Glutamatergic neuron (in vitro differentiated cells): ENCODE results near the gene INPP5J. TPM values are rescaled to one million over a fixed set of nuclear protein-coding genes. Genes with fewer than 3 reads are reported as not detected.
"Not testable (repeated sequence)": the region's sequence is repeated elsewhere in the genome, so short reads cannot be mapped to it uniquely, and the experiment has no call there.

Experiments
- DNase-seq: peaks from one replicate; pipeline ENCODE4 v3.0.0; 2022
- H3K27ac Mint-ChIP-seq: one replicate; pipeline ENCODE4 v1.8.0; 2020; ENCODE audit warnings: mild to moderate bottlenecking, mixed read lengths, inconsistent platforms; ENCODE audit not compliant: unreplicated experiment
- H3K27me3 Mint-ChIP-seq: one replicate; pipeline ENCODE4 v1.8.0; 2020; ENCODE audit warnings: mild to moderate bottlenecking, moderate library complexity, mixed read lengths, inconsistent platforms; ENCODE audit not compliant: unreplicated experiment
- H3K36me3 Mint-ChIP-seq: one replicate; pipeline ENCODE4 v1.8.0; 2020; ENCODE audit warnings: mild to moderate bottlenecking, mixed read lengths, inconsistent platforms; ENCODE audit not compliant: unreplicated experiment
- H3K4me1 Mint-ChIP-seq: one replicate; pipeline ENCODE4 v1.8.0; 2020; ENCODE audit warnings: mild to moderate bottlenecking, low read depth, mixed read lengths, inconsistent platforms; ENCODE audit not compliant: unreplicated experiment
- H3K4me3 Mint-ChIP-seq: one replicate; pipeline ENCODE4 v1.8.0; 2020; ENCODE audit warnings: mild to moderate bottlenecking, mixed read lengths, inconsistent platforms; ENCODE audit not compliant: unreplicated experiment
- H3K9me3 Mint-ChIP-seq: one replicate; pipeline ENCODE4 v1.8.0; 2020; ENCODE audit warnings: mild to moderate bottlenecking, moderate library complexity, mixed read lengths, inconsistent platforms; ENCODE audit not compliant: unreplicated experiment
- total RNA-seq: library from RNA; stranded (reverse); fragmentation: NEBNext Ultra II Directional; extraction: Animal tissue kit (Norgen Biotek cat#: 25700); gene quantifications from one replicate; pipeline ENCODE4 v1.2.1, GENCODE V29; 2021; ENCODE audit not compliant: unreplicated experiment
- TF ChIP-seq, protein P1 (sequence below): fragments of 200-600 bp; sonication (generic); IDR thresholded peaks from one replicate; pipeline ENCODE4 v1.5.0; 2021; ENCODE audit not compliant: partially characterized antibody, unreplicated experiment

The INPP5J gene
- total RNA-seq, 1 donor from 2014 or later = 15.4 TPM

DNA sequence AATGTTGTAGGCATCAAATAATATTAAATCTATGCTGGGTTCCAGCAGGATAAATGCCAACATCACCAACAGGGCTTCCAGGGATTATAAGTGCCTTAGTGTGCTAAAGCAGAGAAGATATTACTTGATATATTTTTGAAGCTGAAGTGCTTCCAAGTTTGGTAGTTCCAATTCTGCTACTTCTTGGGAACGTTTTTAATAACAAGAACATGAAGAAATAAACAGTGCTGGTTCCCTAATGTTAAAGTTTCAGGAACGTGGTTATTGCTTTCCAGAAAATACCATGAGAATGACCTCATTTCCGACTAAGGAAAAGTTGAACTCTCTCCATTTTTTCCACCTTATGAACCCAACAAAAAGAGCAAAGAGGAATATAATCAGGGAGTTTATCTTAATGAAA is 32.7 kb downstream of the INPP5J start:
- TF ChIP-seq, protein P1, sequence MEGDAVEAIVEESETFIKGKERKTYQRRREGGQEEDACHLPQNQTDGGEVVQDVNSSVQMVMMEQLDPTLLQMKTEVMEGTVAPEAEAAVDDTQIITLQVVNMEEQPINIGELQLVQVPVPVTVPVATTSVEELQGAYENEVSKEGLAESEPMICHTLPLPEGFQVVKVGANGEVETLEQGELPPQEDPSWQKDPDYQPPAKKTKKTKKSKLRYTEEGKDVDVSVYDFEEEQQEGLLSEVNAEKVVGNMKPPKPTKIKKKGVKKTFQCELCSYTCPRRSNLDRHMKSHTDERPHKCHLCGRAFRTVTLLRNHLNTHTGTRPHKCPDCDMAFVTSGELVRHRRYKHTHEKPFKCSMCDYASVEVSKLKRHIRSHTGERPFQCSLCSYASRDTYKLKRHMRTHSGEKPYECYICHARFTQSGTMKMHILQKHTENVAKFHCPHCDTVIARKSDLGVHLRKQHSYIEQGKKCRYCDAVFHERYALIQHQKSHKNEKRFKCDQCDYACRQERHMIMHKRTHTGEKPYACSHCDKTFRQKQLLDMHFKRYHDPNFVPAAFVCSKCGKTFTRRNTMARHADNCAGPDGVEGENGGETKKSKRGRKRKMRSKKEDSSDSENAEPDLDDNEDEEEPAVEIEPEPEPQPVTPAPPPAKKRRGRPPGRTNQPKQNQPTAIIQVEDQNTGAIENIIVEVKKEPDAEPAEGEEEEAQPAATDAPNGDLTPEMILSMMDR = no peak
- DNase-seq = no peak
- peak overlapping the region; percentile 8 for H3K27ac Mint-ChIP-seq

DNA sequence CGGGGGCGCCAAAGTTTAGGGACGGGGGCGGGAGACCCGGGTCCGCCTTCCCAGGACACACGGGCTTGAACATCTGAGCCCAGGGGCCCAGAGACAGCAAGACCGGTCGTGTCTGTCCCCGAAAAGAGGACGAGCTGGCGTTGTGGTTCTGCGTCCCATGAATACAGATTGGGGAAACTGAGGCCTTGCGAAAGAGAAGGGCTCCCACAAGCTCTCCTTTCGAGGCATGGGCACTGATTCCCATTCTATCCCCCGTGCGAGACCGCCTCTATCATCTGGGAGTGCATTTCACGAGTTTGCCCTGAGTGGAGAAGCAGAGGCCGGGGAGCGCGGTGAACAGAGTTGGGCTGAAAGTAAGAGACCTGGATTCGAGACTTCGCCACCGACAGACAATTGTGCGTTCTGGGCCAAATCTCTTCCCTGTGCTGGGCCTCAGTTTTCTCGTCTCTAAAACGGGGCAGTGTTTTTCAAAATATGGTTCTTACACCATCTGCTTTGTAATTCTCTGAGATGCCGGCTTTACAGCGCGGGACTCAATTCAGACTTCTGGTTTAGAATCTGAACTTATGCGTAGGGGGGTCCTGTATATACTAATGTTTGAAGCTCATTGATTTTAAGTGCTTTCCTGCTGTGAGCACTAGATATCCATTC is 37.7 kb downstream of the INPP5J start:
- H3K27me3 Mint-ChIP-seq = peaks cover 7% of the 10 kb centered on the region
- H3K36me3 Mint-ChIP-seq = peaks cover 4% of the 10 kb centered on the region
- TF ChIP-seq, protein P1 = no peak
- peaks cover 7% of the 10 kb centered on the region for H3K4me1 Mint-ChIP-seq
- H3K9me3 Mint-ChIP-seq = no peaks in the 10 kb centered on the region
- peak; percentile 35 for DNase-seq
- peak overlapping the region; percentile 95 for H3K4me3 Mint-ChIP-seq
- H3K27ac Mint-ChIP-seq = peak overlapping the region; percentile 90

More for the DNA sequence above, 32.7 kb downstream of the INPP5J start:
- H3K4me1 Mint-ChIP-seq = no peaks in the 10 kb centered on the region
- no peaks in the 10 kb centered on the region for H3K9me3 Mint-ChIP-seq
- H3K27me3 Mint-ChIP-seq = peaks cover 8% of the 10 kb centered on the region
- peaks cover 4% of the 10 kb centered on the region for H3K36me3 Mint-ChIP-seq
- no peak overlapping the region for H3K4me3 Mint-ChIP-seq

DNA sequence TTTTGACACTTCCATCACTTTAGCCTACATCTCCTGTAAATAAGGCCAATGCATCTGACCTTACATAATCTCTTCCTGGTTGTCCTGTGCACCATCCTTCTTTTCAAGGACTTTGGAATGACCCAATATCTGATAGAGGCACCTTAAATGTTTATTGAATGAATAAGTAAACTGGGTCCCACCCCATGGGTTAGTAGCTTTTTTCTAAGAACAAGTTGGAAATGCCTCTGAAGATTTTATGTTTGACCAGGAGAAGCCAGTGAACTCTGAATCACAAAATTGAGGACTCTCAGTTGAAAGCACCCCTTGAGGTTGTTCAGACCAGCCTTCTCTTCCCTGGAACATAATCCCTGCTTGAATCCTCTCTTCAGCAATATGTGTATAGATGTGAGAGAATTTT is 38.6 kb downstream of the INPP5J start:
- Mint-ChIP-seq H3K27ac (no peak overlapping the region), H3K9me3 (no peaks in the 10 kb centered on the region), H3K4me3 (peak overlapping the region; percentile 95), H3K27me3 (peaks cover 5% of the 10 kb centered on the region), H3K4me1 (peaks cover 7% of the 10 kb centered on the region), H3K36me3 (peaks cover 4% of the 10 kb centered on the region)
- TF ChIP-seq, protein P1 = no peak
- no peak for DNase-seq

DNA sequence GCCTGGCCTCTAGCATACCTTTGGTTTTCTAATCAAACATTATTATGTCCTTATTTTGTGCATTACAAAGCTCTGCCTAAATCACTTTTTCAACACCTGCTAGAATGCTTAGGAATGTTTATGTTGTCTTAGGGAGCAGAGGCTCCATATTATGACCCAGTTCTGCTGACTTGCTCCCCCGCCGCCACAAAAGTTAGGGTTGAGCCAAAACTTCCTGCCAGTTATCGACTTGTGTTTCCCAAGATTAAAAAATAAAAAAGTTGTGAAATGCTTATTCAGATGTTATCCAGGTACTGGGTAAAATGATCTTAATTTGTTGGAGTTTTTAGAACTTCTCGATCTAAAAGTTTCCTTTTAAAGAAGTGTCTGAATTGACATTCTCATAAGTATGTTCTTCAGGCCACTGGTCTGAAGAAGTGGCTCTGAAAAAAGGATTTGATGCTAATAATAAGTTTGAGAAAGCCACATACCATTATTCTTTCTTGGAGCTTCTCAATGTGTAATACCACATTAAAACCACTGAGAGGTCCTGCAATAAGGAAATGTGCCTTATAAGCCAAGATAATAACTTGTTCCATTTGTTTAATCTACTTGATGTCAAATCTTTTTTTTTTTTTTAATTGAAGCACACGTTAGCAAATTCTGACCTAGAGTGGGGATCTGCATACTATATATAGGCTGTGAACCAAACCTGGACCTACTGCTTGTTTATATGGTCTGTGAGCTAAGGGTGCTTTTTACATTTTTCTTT is 39.4 kb downstream of the INPP5J start:
- Mint-ChIP-seq H3K4me3 (no peak overlapping the region), H3K4me1 (peaks cover 7% of the 10 kb centered on the region), H3K9me3 (no peaks in the 10 kb centered on the region), H3K27me3 (peaks cover 6% of the 10 kb centered on the region), H3K36me3 (peaks cover 4% of the 10 kb centered on the region), H3K27ac (no peak overlapping the region)
- TF ChIP-seq, protein P1 = no peak
- DNase-seq = no peak

DNA sequence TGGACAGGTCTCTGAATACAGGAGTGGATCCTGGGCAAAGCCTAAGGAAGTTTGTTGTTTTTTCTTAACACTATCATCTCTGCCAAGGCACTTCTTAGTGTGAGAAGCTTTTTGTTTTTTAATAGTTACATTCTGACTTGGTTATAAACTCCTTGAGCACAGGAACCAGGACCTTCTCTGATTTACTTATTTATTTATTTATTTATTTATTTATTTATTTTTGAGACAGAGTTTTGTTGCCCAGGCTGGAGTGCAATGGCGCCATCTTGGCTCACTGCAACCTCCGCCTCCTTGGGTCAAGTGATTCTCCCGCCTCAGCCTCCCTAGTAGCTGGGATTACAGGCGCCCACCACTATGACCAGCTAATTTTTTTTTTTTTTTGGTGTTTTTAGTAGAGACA is 48.2 kb downstream of the INPP5J start:
- no peaks in the 10 kb centered on the region for H3K9me3 Mint-ChIP-seq
- H3K4me3 Mint-ChIP-seq = no peak overlapping the region
- H3K36me3 Mint-ChIP-seq = no peaks in the 10 kb centered on the region
- no peak for DNase-seq
- TF ChIP-seq, protein P1 = no peak
- H3K4me1 Mint-ChIP-seq = peaks cover 4% of the 10 kb centered on the region
- H3K27me3 Mint-ChIP-seq = peaks cover 1% of the 10 kb centered on the region
- H3K27ac Mint-ChIP-seq = no peak overlapping the region

DNA sequence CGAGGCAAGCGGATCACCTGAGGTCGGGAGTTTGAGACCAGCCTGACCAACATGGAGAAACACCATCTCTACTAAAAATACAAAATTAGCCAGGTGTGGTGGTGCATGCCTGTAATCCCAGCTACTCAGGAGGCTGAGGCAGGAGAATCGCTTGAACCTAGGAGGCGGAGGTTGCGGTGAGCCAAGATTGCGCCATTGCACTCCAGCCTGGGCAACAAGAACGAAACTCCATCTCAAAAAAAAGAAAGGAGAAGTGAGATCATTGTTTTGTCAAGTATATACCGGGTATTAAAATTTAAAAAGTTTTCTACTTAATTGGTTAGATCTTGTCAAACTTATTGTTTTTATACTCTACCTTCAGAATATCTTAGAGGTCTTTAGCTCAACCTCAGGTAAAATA is 49.0 kb downstream of the INPP5J start:
- not testable (repeated sequence) for H3K9me3 Mint-ChIP-seq, DNase-seq, H3K4me1 Mint-ChIP-seq, H3K4me3 Mint-ChIP-seq, H3K27me3 Mint-ChIP-seq, H3K36me3 Mint-ChIP-seq, H3K27ac Mint-ChIP-seq
